Coronary artery (tissue), 2 donors: ENCODE results near the gene KCNIP1.

ENCODE experiments used
- DNase-seq: peaks from one replicate; pipeline ENCODE4 v3.0.0-alpha.2; 2017; ENCODE audit warnings: low spot score
- H3K27ac ChIP-seq, 2 donors: fragments of 200-600 bp; sonication (generic); one replicate each; pipeline ENCODE4 v1.5.1; 2016 to 2019
- H3K4me3 ChIP-seq: fragments of 200-600 bp; sonication (generic); 2 replicates; pipeline ENCODE4 v1.5.1; 2016; ENCODE audit warnings: mild to moderate bottlenecking, moderate library complexity
- TF ChIP-seq, protein P1 (sequence below): fragments of 200-600 bp; sonication (generic); IDR thresholded peaks from one replicate; pipeline ENCODE4 v1.5.1; 2019; ENCODE audit warnings: antibody characterized with exemption

KCNIP1 gene

DNA sequence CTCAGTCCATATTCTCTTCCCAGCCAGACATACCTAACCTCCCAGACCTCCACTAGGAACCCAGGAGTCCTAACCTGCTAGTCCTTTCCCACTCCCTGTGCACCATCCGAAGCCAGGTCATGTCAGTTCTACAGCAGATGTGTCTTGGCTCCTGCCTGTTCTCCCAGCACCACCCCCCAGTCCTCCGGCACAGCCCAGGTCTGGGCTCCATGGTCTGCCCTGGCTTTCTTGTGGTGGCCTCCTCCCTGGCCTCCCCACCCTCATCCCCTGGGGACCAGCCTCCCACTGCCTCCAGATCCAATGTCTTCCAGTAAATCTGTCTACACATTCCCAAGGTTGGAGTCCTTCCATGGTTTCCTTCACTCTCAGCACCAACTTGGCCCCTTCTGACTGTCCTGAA, 20.0 kb downstream of the KCNIP1 start:
- H3K4me3 ChIP-seq, result no peak overlapping the region
- TF ChIP-seq, protein P1, sequence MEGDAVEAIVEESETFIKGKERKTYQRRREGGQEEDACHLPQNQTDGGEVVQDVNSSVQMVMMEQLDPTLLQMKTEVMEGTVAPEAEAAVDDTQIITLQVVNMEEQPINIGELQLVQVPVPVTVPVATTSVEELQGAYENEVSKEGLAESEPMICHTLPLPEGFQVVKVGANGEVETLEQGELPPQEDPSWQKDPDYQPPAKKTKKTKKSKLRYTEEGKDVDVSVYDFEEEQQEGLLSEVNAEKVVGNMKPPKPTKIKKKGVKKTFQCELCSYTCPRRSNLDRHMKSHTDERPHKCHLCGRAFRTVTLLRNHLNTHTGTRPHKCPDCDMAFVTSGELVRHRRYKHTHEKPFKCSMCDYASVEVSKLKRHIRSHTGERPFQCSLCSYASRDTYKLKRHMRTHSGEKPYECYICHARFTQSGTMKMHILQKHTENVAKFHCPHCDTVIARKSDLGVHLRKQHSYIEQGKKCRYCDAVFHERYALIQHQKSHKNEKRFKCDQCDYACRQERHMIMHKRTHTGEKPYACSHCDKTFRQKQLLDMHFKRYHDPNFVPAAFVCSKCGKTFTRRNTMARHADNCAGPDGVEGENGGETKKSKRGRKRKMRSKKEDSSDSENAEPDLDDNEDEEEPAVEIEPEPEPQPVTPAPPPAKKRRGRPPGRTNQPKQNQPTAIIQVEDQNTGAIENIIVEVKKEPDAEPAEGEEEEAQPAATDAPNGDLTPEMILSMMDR, result no peak
- DNase-seq, result no peak
- H3K27ac ChIP-seq, result no peak overlapping the region

DNA sequence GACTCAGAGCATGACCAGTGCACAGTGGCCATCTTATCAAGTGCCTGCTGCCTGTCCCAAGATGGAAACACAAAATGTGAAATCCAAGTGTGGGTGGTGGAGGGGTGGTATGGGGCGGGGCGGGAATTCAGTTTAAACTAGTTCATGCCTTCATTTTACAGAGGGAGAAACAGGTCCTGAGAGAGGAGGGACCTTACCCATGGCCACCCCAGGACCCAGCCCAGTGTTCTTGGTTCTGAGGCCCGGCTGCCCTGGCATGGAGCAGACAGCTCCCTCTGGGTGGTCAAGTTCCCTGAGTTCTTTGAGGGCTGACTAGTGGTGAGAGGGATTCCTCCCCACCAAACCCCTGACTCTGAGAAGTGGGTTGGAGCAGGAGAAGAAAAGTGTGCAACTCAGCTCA, 20.8 kb downstream of the KCNIP1 start:
- Histone ChIP-seq H3K27ac (no peak overlapping the region), H3K4me3 (no peak overlapping the region)
- TF ChIP-seq, protein P1, result no peak
- DNase-seq, result no peak

DNA sequence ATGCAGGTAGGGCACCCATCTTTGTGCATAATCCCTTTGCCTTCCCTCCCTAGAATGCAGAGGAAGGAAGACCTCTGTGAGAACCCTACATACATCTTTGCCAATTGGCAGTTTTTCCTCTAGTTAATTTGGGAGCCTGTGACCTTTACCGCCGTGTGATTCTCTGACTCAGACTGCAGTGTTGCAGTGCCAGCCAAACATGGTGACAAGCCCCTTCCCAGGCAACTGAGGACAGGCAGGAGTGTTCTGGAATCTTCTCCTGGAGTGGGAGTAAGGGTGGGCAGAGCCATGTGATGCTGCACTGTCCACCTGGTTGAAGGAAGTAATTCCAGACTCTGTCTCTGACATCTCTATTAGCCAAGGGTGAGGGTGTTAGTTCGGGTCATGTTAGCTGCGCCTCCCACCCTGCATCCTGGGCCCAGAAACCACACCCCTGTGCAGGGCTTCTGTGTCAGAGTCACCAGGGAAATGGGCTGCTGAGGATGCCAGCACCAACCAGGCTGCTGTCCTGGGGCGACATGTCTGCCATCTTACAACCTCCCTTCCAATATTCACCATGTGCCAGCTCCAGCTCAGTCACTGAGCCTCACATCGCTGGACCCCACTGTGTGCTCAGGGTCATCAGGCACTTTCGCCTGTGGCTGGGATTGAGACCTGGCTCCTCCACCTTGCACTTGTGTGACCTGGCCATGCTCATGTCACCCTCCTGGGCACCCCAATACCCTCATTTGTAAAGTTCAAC, 21.8 kb downstream of the KCNIP1 start:
- TF ChIP-seq, protein P1, result no peak
- DNase-seq, result no peak
- H3K4me3 ChIP-seq, result no peak overlapping the region

DNA sequence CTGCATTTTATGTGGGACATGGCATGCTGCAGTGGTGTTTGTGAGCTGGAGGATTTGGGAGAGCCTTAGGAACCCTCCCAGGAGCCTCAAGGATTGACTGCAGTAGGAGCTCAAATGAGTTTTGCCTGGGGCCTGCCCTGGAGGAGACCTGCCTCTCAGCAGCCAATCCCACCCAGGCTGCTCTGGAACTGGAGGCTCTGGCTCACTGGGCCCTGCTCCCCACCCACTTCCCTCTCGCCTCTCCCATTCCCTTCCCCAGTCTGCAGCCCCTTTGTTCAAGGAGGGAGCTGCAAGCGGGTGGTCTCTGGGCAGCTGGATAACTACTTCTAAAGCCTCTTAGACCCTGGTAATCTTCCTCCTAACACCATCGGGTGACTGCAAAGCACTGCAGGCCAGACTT, 24.2 kb downstream of the KCNIP1 start:
- Histone ChIP-seq H3K27ac (no peak overlapping the region), H3K4me3 (no peak overlapping the region)
- no peak for DNase-seq
- TF ChIP-seq, protein P1, result no peak

More for the DNA sequence above, 21.8 kb downstream of the KCNIP1 start:
- H3K27ac ChIP-seq, result no peak overlapping the region

DNA sequence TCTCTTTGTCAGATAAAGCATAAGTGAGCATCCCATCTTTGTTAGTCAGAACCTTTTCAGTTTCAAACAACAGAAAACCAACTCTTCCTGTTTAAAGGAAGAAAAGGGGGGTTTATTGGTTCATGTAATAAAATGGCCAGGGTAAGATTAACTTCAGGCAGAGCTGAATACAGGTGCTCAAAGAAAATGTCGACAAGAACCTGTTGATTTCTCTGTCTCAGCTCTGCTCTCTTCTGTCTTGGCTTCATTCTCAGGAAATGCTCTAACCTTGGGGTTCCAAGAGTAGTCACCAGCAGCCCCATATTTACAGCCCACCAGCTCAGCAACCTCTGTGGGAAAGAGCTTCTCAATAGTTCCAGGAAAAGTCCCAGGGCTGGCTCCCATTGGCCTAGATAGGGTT, 25.2 kb downstream of the KCNIP1 start:
- H3K4me3 ChIP-seq, result no peak overlapping the region
- H3K27ac ChIP-seq, result no peak overlapping the region
- TF ChIP-seq, protein P1, result no peak
- no peak for DNase-seq

DNA sequence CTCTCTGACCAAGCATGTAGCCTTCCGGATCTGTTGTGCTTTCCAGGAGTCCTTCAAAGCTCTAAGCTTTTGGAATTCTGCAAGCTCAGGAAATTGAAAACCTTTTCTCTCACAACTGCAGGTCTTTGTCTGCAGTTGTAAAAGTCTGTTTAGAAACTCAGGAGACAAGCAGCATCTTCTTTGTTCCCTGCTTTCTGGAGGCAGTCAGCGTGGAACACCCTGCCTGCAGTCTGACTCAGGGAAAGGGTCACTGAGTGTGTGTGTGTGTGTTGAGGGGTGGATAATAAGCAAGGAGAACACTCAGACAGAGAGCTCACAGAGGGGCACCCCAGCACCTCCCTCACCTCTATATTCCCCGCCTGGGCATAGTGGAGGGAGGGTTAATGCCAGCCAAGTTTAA, 29.1 kb downstream of the KCNIP1 start:
- TF ChIP-seq, protein P1, result no peak
- DNase-seq, result no peak
- no peak overlapping the region for H3K4me3 ChIP-seq
- H3K27ac ChIP-seq, result no peak overlapping the region

DNA sequence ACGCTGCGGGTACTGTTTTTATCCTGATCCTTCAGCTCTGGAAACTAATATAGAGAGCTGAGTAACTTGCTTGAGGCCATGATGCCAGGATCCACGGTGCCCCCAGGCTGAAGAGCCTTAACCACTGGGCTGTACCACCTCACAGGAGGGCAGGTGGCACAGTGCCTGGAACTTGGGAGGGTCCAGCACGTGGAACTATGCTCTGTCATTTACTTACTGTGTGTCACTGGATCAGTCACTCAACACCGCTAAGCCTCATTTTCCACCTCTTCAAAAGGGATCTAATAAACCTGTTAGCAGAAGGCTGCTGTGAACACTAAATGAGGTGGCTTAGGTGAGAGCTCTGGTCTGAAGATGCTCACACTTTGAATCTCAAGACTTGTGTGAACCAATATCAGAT, 29.6 kb downstream of the KCNIP1 start:
- no peak for DNase-seq
- Histone ChIP-seq H3K4me3 (no peak overlapping the region), H3K27ac (no peak overlapping the region)
- TF ChIP-seq, protein P1, result no peak
